ENCODE measurements around the gene PRLHR. TPM values are rescaled to one million over a fixed set of nuclear protein-coding genes. Genes with fewer than 3 reads are reported as not detected.

PRLHR gene
- total RNA-seq, 1 donor from 2014 or later = not detected

DNA sequence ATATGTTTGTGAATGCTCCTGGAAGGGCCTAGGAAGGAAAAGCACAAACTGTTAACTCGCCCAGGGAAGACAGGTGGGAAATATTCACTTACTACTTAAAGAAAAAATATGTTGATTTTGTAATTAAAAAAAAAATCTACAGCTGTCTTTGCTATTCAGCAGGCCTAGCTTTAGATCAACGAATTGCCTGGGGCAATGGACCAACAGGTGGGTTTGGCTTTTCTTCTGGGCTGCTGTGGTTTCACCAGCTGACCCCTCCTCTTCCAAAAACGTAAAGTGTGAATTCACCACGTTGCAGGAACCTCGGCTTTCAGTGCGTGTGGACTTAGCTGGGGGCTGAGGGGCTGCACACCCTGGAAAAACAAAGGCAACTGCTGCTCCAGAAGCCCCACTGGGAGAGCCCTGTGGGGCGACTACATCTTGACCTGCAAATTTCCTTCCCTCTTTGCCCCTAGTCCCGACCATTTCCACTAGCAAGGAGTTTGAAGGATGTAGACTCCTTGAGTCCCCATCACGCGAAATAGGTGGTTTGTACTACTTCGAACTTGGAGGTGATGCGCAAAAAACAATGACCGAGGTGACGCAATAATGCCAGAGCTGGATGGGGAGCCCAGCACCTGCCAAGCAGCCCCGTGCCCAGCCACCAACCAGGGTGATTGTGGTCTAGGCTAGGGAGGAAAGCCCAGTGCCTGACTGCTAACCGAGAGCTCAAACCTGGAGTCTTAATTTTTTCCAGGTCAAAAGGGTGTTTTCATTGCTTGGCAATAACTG, 7.4 kb downstream of the PRLHR start:
- H3K4me1 Mint-ChIP-seq (ENCODE audit: low read depth) = peaks cover 15% of the 10 kb centered on the region
- TF ChIP-seq, protein P1, sequence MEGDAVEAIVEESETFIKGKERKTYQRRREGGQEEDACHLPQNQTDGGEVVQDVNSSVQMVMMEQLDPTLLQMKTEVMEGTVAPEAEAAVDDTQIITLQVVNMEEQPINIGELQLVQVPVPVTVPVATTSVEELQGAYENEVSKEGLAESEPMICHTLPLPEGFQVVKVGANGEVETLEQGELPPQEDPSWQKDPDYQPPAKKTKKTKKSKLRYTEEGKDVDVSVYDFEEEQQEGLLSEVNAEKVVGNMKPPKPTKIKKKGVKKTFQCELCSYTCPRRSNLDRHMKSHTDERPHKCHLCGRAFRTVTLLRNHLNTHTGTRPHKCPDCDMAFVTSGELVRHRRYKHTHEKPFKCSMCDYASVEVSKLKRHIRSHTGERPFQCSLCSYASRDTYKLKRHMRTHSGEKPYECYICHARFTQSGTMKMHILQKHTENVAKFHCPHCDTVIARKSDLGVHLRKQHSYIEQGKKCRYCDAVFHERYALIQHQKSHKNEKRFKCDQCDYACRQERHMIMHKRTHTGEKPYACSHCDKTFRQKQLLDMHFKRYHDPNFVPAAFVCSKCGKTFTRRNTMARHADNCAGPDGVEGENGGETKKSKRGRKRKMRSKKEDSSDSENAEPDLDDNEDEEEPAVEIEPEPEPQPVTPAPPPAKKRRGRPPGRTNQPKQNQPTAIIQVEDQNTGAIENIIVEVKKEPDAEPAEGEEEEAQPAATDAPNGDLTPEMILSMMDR (IDR thresholded peaks at IDR 0.05) = no peak
- H3K27ac Mint-ChIP-seq (ENCODE audit: unreplicated experiment) = no peak overlapping the region
- H3K4me3 Mint-ChIP-seq (ENCODE audit: unreplicated experiment) = no peak overlapping the region
- H3K27me3 Mint-ChIP-seq (ENCODE audit: low read depth) = peaks cover 32% of the 10 kb centered on the region
- H3K36me3 Mint-ChIP-seq (ENCODE audit: low read depth) = peaks cover 2% of the 10 kb centered on the region
- no peaks in the 10 kb centered on the region for H3K9me3 Mint-ChIP-seq (ENCODE audit: low read depth)
- DNase-seq (ENCODE audit: low spot score) = no peak

DNA sequence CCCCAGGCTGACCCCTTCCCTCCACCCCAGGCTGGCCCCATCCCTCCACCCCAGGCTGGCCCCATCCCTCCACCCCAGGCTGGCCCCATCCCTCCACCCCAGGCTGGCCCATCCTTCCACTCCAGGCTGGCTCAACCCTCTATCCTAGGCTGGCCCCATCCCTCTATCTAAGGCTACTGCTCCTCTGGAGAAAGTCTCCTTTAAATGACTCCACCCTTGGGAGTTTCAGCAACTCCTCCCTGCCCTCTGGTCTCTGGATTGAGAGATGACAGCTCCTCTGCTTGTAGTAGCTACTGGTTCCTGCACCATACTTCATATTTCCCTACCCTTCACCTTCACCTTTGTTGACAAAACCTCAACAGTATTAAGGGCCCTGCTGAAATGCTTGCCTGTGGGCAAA, 8.5 kb downstream of the PRLHR start:
- Mint-ChIP-seq H3K4me1 (ENCODE audit: low read depth) (peaks cover 15% of the 10 kb centered on the region), H3K9me3 (ENCODE audit: low read depth) (no peaks in the 10 kb centered on the region), H3K36me3 (ENCODE audit: low read depth) (peaks cover 2% of the 10 kb centered on the region), H3K4me3 (ENCODE audit: unreplicated experiment) (no peak overlapping the region), H3K27ac (ENCODE audit: unreplicated experiment) (no peak overlapping the region), H3K27me3 (ENCODE audit: low read depth) (peaks cover 21% of the 10 kb centered on the region)
- DNase-seq (ENCODE audit: low spot score) = no peak
- TF ChIP-seq, protein P1 (IDR thresholded peaks at IDR 0.05) = no peak

DNA sequence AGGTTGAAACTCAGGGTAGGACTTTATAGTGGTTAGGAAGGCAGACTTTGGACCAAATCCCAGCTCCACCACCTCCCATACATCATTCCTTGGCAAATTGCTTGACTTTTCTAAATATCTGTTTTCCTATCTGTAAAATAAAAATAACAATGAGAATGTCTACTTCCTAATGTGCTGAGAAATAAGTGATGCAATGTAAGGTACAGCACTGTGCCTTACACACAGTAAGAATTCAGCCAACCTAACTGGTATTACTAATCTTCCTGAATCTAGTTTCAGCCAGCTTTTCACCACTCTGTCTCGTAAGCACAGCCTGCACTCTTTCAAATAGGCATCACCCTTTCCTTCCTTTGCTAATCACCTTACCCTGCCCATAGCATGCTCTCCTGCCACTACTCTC, 9.7 kb downstream of the PRLHR start:
- H3K4me3 Mint-ChIP-seq (ENCODE audit: unreplicated experiment) = no peak overlapping the region
- H3K4me1 Mint-ChIP-seq (ENCODE audit: low read depth) = peaks cover 15% of the 10 kb centered on the region
- H3K9me3 Mint-ChIP-seq (ENCODE audit: low read depth) = no peaks in the 10 kb centered on the region
- TF ChIP-seq, protein P1 (IDR thresholded peaks at IDR 0.05) = no peak
- peaks cover 2% of the 10 kb centered on the region for H3K36me3 Mint-ChIP-seq (ENCODE audit: low read depth)
- no peak for DNase-seq (ENCODE audit: low spot score)
- peaks cover 20% of the 10 kb centered on the region for H3K27me3 Mint-ChIP-seq (ENCODE audit: low read depth)
- peak overlapping the region; percentile 3 for H3K27ac Mint-ChIP-seq (ENCODE audit: unreplicated experiment)

DNA sequence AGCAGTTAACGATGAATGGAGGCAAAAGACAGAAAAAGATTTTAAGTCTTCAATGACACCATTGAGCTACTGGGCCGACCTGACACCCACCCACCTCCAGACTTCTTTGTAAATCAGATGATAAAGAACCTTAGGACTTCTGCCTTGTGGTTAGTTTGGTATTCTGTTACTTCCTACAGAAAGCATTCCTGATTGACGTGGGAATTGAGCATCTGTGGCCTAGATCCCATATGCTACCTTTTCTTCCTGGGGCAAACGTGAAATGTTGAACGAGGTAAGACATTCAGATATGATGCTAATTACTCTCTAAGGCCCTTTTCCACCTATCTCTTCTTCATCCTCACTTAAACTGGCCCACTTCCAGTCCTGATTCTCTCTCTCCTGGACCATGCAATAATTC, 10.2 kb downstream of the PRLHR start:
- Mint-ChIP-seq H3K4me1 (ENCODE audit: low read depth) (peaks cover 15% of the 10 kb centered on the region), H3K27me3 (ENCODE audit: low read depth) (peaks cover 23% of the 10 kb centered on the region), H3K27ac (ENCODE audit: unreplicated experiment) (peak overlapping the region; percentile 3), H3K9me3 (ENCODE audit: low read depth) (no peaks in the 10 kb centered on the region), H3K4me3 (ENCODE audit: unreplicated experiment) (no peak overlapping the region), H3K36me3 (ENCODE audit: low read depth) (peaks cover 2% of the 10 kb centered on the region)
- no peak for DNase-seq (ENCODE audit: low spot score)
- TF ChIP-seq, protein P1 (IDR thresholded peaks at IDR 0.05) = no peak

DNA sequence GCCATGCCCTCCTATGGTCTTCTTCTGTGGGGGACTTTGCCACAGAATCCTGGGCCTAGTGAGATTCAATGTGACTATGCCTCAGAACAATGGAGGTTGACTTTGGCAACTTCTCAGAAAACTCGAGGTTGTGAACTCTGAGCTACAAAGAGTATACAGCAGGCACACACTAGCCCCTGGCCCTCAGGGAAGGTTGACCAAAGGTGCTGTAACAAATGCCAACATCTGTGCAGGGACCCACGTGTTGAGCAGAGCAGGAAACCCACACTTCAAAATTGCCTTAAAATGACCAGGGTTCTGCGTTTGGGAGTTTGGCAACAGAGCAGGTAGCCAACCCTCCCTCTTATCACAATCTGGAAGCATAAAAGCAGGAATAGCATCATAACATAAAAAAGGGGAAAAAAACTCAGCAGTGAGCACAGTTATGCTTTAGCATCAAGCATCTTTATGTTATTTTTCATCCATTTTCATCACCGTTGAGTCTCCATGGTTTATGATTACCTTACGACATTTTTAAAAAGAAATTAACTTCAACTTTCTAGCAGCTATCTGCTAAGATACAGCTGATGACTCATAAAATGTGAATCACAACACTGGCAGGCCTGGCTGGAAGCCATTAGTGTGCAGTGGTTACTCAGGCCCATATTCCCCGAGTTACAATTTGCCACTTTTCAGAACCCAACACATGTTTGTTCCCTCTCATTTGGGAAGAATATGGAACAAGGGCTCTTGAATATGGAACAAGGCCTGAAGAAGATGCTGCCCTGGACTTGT, 11.1 kb downstream of the PRLHR start:
- peaks cover 2% of the 10 kb centered on the region for H3K36me3 Mint-ChIP-seq (ENCODE audit: low read depth)
- no peak overlapping the region for H3K27ac Mint-ChIP-seq (ENCODE audit: unreplicated experiment)
- no peak for DNase-seq (ENCODE audit: low spot score)
- peaks cover 15% of the 10 kb centered on the region for H3K4me1 Mint-ChIP-seq (ENCODE audit: low read depth)
- peaks cover 22% of the 10 kb centered on the region for H3K27me3 Mint-ChIP-seq (ENCODE audit: low read depth)
- H3K4me3 Mint-ChIP-seq (ENCODE audit: unreplicated experiment) = no peak overlapping the region
- TF ChIP-seq, protein P1 (IDR thresholded peaks at IDR 0.05) = no peak
- H3K9me3 Mint-ChIP-seq (ENCODE audit: low read depth) = no peaks in the 10 kb centered on the region

Measured in chondrocyte (in vitro differentiated cells).